GM23338 (cell line): ENCODE measurements around the gene CEP85. TPM values are rescaled to one million over a fixed set of nuclear protein-coding genes. Genes with fewer than 3 reads are reported as not detected.

Source experiments
- ATAC-seq: fragments of 200-7000 bp; cut with Tn5 transposase; 3 replicates; pipeline ENCODE4 v1.9.1; 2020
- DNase-seq: peaks from one replicate; pipeline ENCODE4 v3.0.0-alpha.2; 2015; ENCODE audit warnings: low spot score
- H2AFZ ChIP-seq: fragments of 200-600 bp; sonication (generic); 2 replicates; pipeline ENCODE4 v1.8.0; 2016; ENCODE audit warnings: antibody characterized with exemption, mild to moderate bottlenecking, moderate library complexity
- H3F3A ChIP-seq: fragments of 200-600 bp; sonication (generic); replicated peaks from 2 replicates; pipeline ENCODE4 v1.8.0; 2017; ENCODE audit warnings: antibody characterized with exemption, mixed run types, low read depth
- H3K27ac ChIP-seq: fragments of 200-600 bp; sonication (generic); 2 replicates; pipeline ENCODE4 v1.6.1; 2016; ENCODE audit warnings: low read depth
- H3K27me3 ChIP-seq: fragments of 200-600 bp; sonication (generic); 2 replicates; pipeline ENCODE4 v1.8.0; 2016; ENCODE audit warnings: mild to moderate bottlenecking, mixed run types, moderate library complexity; ENCODE audit not compliant: insufficient read depth
- H3K36me3 ChIP-seq: fragments of 200-600 bp; sonication (generic); 2 replicates; pipeline ENCODE4 v1.8.0; 2016; ENCODE audit warnings: mild to moderate bottlenecking; ENCODE audit not compliant: insufficient read depth
- H3K4me1 ChIP-seq: fragments of 200-600 bp; sonication (generic); 2 replicates; pipeline ENCODE4 v1.8.0; 2016; ENCODE audit warnings: mild to moderate bottlenecking, moderate library complexity; ENCODE audit not compliant: insufficient read depth
- H3K4me2 ChIP-seq: fragments of 200-600 bp; sonication (generic); 2 replicates; pipeline ENCODE4 v1.7.1; 2017; ENCODE audit warnings: mixed run types
- H3K4me3 ChIP-seq: fragments of 200-600 bp; sonication (generic); 2 replicates; pipeline ENCODE4 v1.6.1; 2016; ENCODE audit warnings: mixed run types
- H3K79me2 ChIP-seq: fragments of 200-600 bp; sonication (generic); replicated peaks from 2 replicates; pipeline ENCODE4 v1.8.0; 2017; ENCODE audit warnings: mild to moderate bottlenecking; ENCODE audit not compliant: insufficient read depth
- H3K9me2 ChIP-seq: fragments of 200-600 bp; sonication (generic); 2 replicates; pipeline ENCODE4 v1.8.0; 2017; ENCODE audit not compliant: insufficient read depth
- H4K20me1 ChIP-seq: fragments of 200-600 bp; sonication (generic); replicated peaks from 2 replicates; pipeline ENCODE4 v1.8.0; 2017; ENCODE audit warnings: mild to moderate bottlenecking; ENCODE audit not compliant: insufficient read depth
- H3K27ac Mint-ChIP-seq: 2 replicates; pipeline ENCODE4 v1.8.0; 2020; ENCODE audit warnings: inconsistent platforms, mild to moderate bottlenecking, moderate library complexity, mixed read lengths
- H3K27me3 Mint-ChIP-seq: 3 replicates; pipeline ENCODE4 v1.8.0; 2022; ENCODE audit warnings: low read depth, mild to moderate bottlenecking, moderate library complexity, mixed read lengths, inconsistent platforms; ENCODE audit not compliant: insufficient read depth, poor library complexity
- H3K36me3 Mint-ChIP-seq: 3 replicates; pipeline ENCODE4 v1.8.0; 2021; ENCODE audit warnings: low read depth, mild to moderate bottlenecking, inconsistent platforms, moderate library complexity, mixed read lengths
- H3K4me1 Mint-ChIP-seq: 3 replicates; pipeline ENCODE4 v1.8.0; 2020; ENCODE audit warnings: mild to moderate bottlenecking, inconsistent platforms, mixed read lengths
- H3K4me3 Mint-ChIP-seq: 3 replicates; pipeline ENCODE4 v1.8.0; 2021; ENCODE audit warnings: moderate library complexity, mild to moderate bottlenecking, inconsistent platforms, mixed read lengths
- H3K9me3 Mint-ChIP-seq: 3 replicates; pipeline ENCODE4 v1.8.0; 2020; ENCODE audit warnings: moderate library complexity, mild to moderate bottlenecking, inconsistent platforms, mixed read lengths
- CREB1 ChIP-seq: fragments of 250-450 bp; sonication (Bioruptor Pico); IDR thresholded peaks from 2 replicates; pipeline ENCODE4 v1.5.0; 2020; ENCODE audit warnings: low read depth, mild to moderate bottlenecking, moderate library complexity
- CTCF ChIP-seq, 2 experiments: fragments of 200-600 bp in 1 of 2; sonication (generic) in 1 of 2; conservative IDR thresholded peaks; 2 replicates each; pipeline versions ENCODE4 v1.5.1 to v1.6.1; 2016 to 2017; ENCODE audit warnings: antibody characterized with exemption in 2 of 2, low read depth in 2 of 2, mild to moderate bottlenecking in 2 of 2, moderate library complexity in 1 of 2
- ETS1 ChIP-seq: IDR thresholded peaks from 2 replicates; pipeline ENCODE4 v1.6.1; 2016; ENCODE audit warnings: antibody characterized with exemption
- EZH2 ChIP-seq: fragments of 200-600 bp; sonication (generic); IDR thresholded peaks from one replicate; pipeline ENCODE4 v1.8.0; 2017; ENCODE audit warnings: antibody characterized with exemption, mild to moderate bottlenecking, low read depth; ENCODE audit not compliant: unreplicated experiment
- EZH2phosphoT487 ChIP-seq: fragments of 200-600 bp; sonication (generic); IDR thresholded peaks from one replicate; pipeline ENCODE4 v1.8.1; 2018; ENCODE audit warnings: antibody characterized with exemption; ENCODE audit not compliant: unreplicated experiment
- JUNB ChIP-seq: IDR thresholded peaks from one replicate; pipeline ENCODE4 v1.6.1; 2016; ENCODE audit warnings: antibody characterized with exemption; ENCODE audit not compliant: unreplicated experiment
- NANOG ChIP-seq: IDR thresholded peaks from 2 replicates; pipeline ENCODE4 v1.6.1; 2016; ENCODE audit warnings: antibody characterized with exemption, borderline replicate concordance
- POLR2AphosphoS5 ChIP-seq: IDR thresholded peaks from 2 replicates; pipeline ENCODE4 v1.6.1; 2016; ENCODE audit warnings: antibody characterized with exemption, low read depth
- REST ChIP-seq: IDR thresholded peaks from one replicate; pipeline ENCODE4 v1.6.1; 2018; ENCODE audit warnings: antibody characterized with exemption; ENCODE audit not compliant: unreplicated experiment
- STAT1 ChIP-seq: IDR thresholded peaks from one replicate; pipeline ENCODE4 v1.6.1; 2016; ENCODE audit warnings: antibody characterized with exemption; ENCODE audit not compliant: unreplicated experiment
- ZNF114 ChIP-seq: fragments of 250-450 bp; sonication (Bioruptor Pico); IDR thresholded peaks from 2 replicates; pipeline ENCODE4 v1.5.0; 2020; ENCODE audit warnings: mild to moderate bottlenecking, moderate library complexity
- ZNF331 ChIP-seq: fragments of 250-450 bp; sonication (Bioruptor Pico); IDR thresholded peaks from 2 replicates; pipeline ENCODE4 v1.5.0; 2020; ENCODE audit warnings: low read depth, mild to moderate bottlenecking, moderate library complexity
- ZNF462 ChIP-seq: fragments of 250-450 bp; sonication (Bioruptor Pico); IDR thresholded peaks from 2 replicates; pipeline ENCODE4 v1.5.0; 2020; ENCODE audit warnings: mild to moderate bottlenecking, moderate library complexity
- polyA plus RNA-seq: library from polyadenylated mRNA; unstranded; fragments of >200 nt; fragmentation: Nextera tagmentation; extraction: Ambion mirVana; gene quantifications from 2 replicates; pipeline ENCODE4 v1.2.1, GENCODE V29; 2016
- total RNA-seq: library from RNA; depleted of rRNA; stranded (reverse); fragments of >200 nt; shearing (Covaris generic); gene quantifications from 2 replicates; pipeline ENCODE4 v1.2.3, GENCODE V29; 2014

The CEP85 gene
- total and polyA plus RNA-seq, 2 experiments from 2014 or later, result 12.8 to 36.8 TPM

GRCh38 chr1:26184883-26185282, 49.1 kb upstream of the CEP85 start:
- Mint-ChIP-seq H3K4me1 (peaks cover under 1% of the 10 kb centered on the region; the same call in 2 of the 3 replicates), H3K27ac (no peak overlapping the region), H3K9me3 (no peaks in the 10 kb centered on the region), H3K27me3 (peaks cover 9% of the 10 kb centered on the region), H3K36me3 (peaks cover 16% of the 10 kb centered on the region), H3K4me3 (no peak overlapping the region)
- no peaks in the 10 kb centered on the region for H3K9me2 ChIP-seq
- H3F3A ChIP-seq, result 0 out of 2 replicates have a peak, but pooled peaks cover 4% of the 10 kb centered on the region
- no peaks in the 10 kb centered on the region for H3K4me1 ChIP-seq
- H3K27me3 ChIP-seq, result no peaks in the 10 kb centered on the region
- no peaks in the 10 kb centered on the region for H3K36me3 ChIP-seq
- no peaks in the 10 kb centered on the region for H3K79me2 ChIP-seq
- H2AFZ ChIP-seq, result no peak overlapping the region
- TF ChIP-seq STAT1 (no peak), CREB1 (CRISPR knock-in tag) (no peak), ZNF114 (CRISPR knock-in tag) (no peak), EZH2 (no peak), POLR2AphosphoS5 (no peak), ZNF331 (CRISPR knock-in tag) (no peak), ZNF462 (CRISPR knock-in tag) (no peak), JUNB (no peak), CTCF (conservative IDR thresholded peaks at IDR 0.05; ENCODE audit: low read depth in 2 of 2) (no peak), REST (no peak), EZH2phosphoT487 (no peak), NANOG (no peak), ETS1 (no peak)
- no peak overlapping the region for H3K27ac ChIP-seq
- no peak overlapping the region for H3K4me2 ChIP-seq
- H4K20me1 ChIP-seq, result no peaks in the 10 kb centered on the region
- no peak overlapping the region for H3K4me3 ChIP-seq
- ATAC-seq (no peak), DNase-seq (no peak)
